NB4 (cell line): ENCODE data around the gene RABL6.

ENCODE experiments used
- MYC ChIP-seq: IDR thresholded peaks from 2 replicates; pipeline ENCODE4 v1.6.1; 2011; ENCODE audit warnings: low read depth, low read length
- POLR2A ChIP-seq: IDR thresholded peaks from 2 replicates; pipeline ENCODE4 v1.6.1; 2011; ENCODE audit warnings: mild to moderate bottlenecking; ENCODE audit not compliant: insufficient read length; ENCODE audit errors: extremely low read depth
- TF ChIP-seq, protein P1 (sequence below): IDR thresholded peaks from one replicate; pipeline ENCODE4 v1.5.1; 2012; ENCODE audit warnings: low read depth, low read length
- TF ChIP-seq, protein P2 (sequence below): IDR thresholded peaks from 2 replicates; pipeline ENCODE4 v1.6.1; 2011; ENCODE audit warnings: low read depth, low read length

DNA sequence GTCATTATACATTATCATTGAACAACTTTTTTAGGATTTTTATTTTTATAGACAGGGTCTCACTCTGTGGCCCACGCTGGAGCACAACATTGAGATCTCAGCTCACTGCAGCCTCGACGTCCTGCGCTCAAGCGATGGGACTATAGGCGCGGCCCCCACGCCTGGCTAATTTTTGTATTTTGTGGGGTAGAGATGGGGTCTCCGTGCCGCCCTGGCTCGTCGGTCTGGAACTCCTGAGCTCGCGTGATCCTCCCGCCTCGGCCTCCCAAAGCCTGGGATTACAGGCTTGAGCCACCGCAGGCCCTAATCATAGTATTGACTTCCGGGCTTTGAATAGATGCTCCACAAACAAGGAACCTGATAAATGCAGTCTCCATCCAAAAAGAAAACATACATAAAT is 59.7 kb downstream of the RABL6 start:
- TF ChIP-seq, protein P1, sequence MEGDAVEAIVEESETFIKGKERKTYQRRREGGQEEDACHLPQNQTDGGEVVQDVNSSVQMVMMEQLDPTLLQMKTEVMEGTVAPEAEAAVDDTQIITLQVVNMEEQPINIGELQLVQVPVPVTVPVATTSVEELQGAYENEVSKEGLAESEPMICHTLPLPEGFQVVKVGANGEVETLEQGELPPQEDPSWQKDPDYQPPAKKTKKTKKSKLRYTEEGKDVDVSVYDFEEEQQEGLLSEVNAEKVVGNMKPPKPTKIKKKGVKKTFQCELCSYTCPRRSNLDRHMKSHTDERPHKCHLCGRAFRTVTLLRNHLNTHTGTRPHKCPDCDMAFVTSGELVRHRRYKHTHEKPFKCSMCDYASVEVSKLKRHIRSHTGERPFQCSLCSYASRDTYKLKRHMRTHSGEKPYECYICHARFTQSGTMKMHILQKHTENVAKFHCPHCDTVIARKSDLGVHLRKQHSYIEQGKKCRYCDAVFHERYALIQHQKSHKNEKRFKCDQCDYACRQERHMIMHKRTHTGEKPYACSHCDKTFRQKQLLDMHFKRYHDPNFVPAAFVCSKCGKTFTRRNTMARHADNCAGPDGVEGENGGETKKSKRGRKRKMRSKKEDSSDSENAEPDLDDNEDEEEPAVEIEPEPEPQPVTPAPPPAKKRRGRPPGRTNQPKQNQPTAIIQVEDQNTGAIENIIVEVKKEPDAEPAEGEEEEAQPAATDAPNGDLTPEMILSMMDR = no peak
- TF ChIP-seq, protein P2, sequence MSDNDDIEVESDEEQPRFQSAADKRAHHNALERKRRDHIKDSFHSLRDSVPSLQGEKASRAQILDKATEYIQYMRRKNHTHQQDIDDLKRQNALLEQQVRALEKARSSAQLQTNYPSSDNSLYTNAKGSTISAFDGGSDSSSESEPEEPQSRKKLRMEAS = no peak
- TF ChIP-seq POLR2A = no peak
- no peak for TF ChIP-seq MYC
